ENCODE results near the gene CAMSAP1. TPM values are rescaled to one million over a fixed set of nuclear protein-coding genes. Genes with fewer than 3 reads are reported as not detected.

Gene CAMSAP1
- total RNA-seq, 1 donor, result 26.1 TPM

- Histone ChIP-seq H3K36me3 (ENCODE audit: insufficient read depth, low read length) (peaks cover 46% of the 10 kb centered on the region), H2AFZ (ENCODE audit: low read length) (no peak overlapping the region), H3K79me2 (ENCODE audit: insufficient read depth, low read length) (no peaks in the 10 kb centered on the region), H3K27me3 (ENCODE audit: insufficient read depth, low read length) (no peaks in the 10 kb centered on the region), H3K9me3 (ENCODE audit: low read depth, low read length) (no peaks in the 10 kb centered on the region), H3K4me3 (ENCODE audit: insufficient read depth, low read length) (no peak overlapping the region), H3K4me1 (ENCODE audit: insufficient read depth, low read length) (no peaks in the 10 kb centered on the region), H3K4me2 (ENCODE audit: insufficient read depth, low read length) (no peak overlapping the region), H4K20me1 (ENCODE audit: insufficient read depth, low read length) (no peaks in the 10 kb centered on the region), H3K27ac (ENCODE audit: low read depth, low read length) (no peak overlapping the region)
- no peak for TF ChIP-seq CTCF (IDR thresholded peaks at IDR 0.05; ENCODE audit: extremely low read depth, low read depth, low read length)
- DNase-seq (ENCODE audit: insufficient read length, low spot score, missing footprints), result peak; percentile 21
Observed at GRCh38 chr9:135941288-135941995, 34.1 kb upstream of the CAMSAP1 start.

- Histone ChIP-seq H3K27ac (ENCODE audit: low read depth, low read length) (no peak overlapping the region), H4K20me1 (ENCODE audit: insufficient read depth, low read length) (no peaks in the 10 kb centered on the region), H3K9me3 (ENCODE audit: low read depth, low read length) (no peaks in the 10 kb centered on the region), H3K36me3 (ENCODE audit: insufficient read depth, low read length) (peaks cover 35% of the 10 kb centered on the region), H3K27me3 (ENCODE audit: insufficient read depth, low read length) (no peaks in the 10 kb centered on the region), H3K4me3 (ENCODE audit: insufficient read depth, low read length) (no peak overlapping the region), H3K4me2 (ENCODE audit: insufficient read depth, low read length) (no peak overlapping the region), H3K79me2 (ENCODE audit: insufficient read depth, low read length) (no peaks in the 10 kb centered on the region), H2AFZ (ENCODE audit: low read length) (no peak overlapping the region), H3K4me1 (ENCODE audit: insufficient read depth, low read length) (no peaks in the 10 kb centered on the region)
- no peak for TF ChIP-seq CTCF (IDR thresholded peaks at IDR 0.05; ENCODE audit: extremely low read depth, low read depth, low read length)
- peak; percentile 53 for DNase-seq (ENCODE audit: insufficient read length, low spot score, missing footprints)
Observed at GRCh38 chr9:135939351-135940265, 32.3 kb upstream of the CAMSAP1 start.

GRCh38 chr9:135937521-135938489 is 30.5 kb upstream of the CAMSAP1 start:
- H3K79me2 ChIP-seq (ENCODE audit: insufficient read depth, low read length), result no peaks in the 10 kb centered on the region
- H4K20me1 ChIP-seq (ENCODE audit: insufficient read depth, low read length), result no peaks in the 10 kb centered on the region
- H3K9me3 ChIP-seq (ENCODE audit: low read depth, low read length), result no peaks in the 10 kb centered on the region
- no peaks in the 10 kb centered on the region for H3K4me1 ChIP-seq (ENCODE audit: insufficient read depth, low read length)
- H3K27ac ChIP-seq (ENCODE audit: low read depth, low read length), result no peak overlapping the region
- peaks cover 30% of the 10 kb centered on the region for H3K36me3 ChIP-seq (ENCODE audit: insufficient read depth, low read length)
- H2AFZ ChIP-seq (ENCODE audit: low read length), result no peak overlapping the region
- DNase-seq (ENCODE audit: insufficient read length, low spot score, missing footprints), result peak; percentile 56
- no peak overlapping the region for H3K4me3 ChIP-seq (ENCODE audit: insufficient read depth, low read length)
- H3K27me3 ChIP-seq (ENCODE audit: insufficient read depth, low read length), result no peaks in the 10 kb centered on the region
- no peak overlapping the region for H3K4me2 ChIP-seq (ENCODE audit: insufficient read depth, low read length)
- no peak for TF ChIP-seq CTCF (IDR thresholded peaks at IDR 0.05; ENCODE audit: extremely low read depth, low read depth, low read length)

All from osteoblast (primary cell).